K562 (cell line): ENCODE results near the gene ZNF280D. TPM values are rescaled to one million over a fixed set of nuclear protein-coding genes. Genes with fewer than 3 reads are reported as not detected.

Experiments used
- ATAC-seq: fragments of 200-7000 bp; cut with Tn5 transposase; 3 replicates; pipeline ENCODE4 v1.9.1; 2020; ENCODE audit warnings: moderate library complexity
- Bru-seq: library from RNA; stranded (reverse); fragments of 400-500 nt; gene quantifications from one replicate; lab custom pipeline; 2021; lab: Mats Ljungman, UMichigan
- BruChase-seq, 2 experiments: library from RNA; stranded (reverse); fragments of 400-500 nt; gene quantifications; one replicate each; lab custom pipeline; 2021; lab: Mats Ljungman, UMichigan
- BruUV-seq: library from RNA; stranded (reverse); fragments of 400-500 nt; replicated peaks from 2 replicates; lab custom pipeline; 2021; lab: Mats Ljungman, UMichigan
- CTCF ChIA-PET: fragments of 300-600 bp; formaldehyde crosslinking; extraction: SDS; loops from one replicate; lab custom pipeline; 2021; ENCODE audit warnings: low intra/inter-chr PET ratio; lab: Yijun Ruan, JAX
- POLR2A ChIA-PET: fragments of 300-600, 350-650 bp; sonication (Branson Sonifier 250); formaldehyde crosslinking; extraction: SDS; loops from one replicate; lab custom pipeline; 2021; ENCODE audit warnings: antibody characterized with exemption, inconsistent platforms; lab: Yijun Ruan, JAX
- DNase-seq, 4 experiments: peaks; one replicate each; pipeline versions ENCODE4 v3.0.0 to v3.0.0-alpha.2; 2011 to 2018; ENCODE audit warnings: low spot score in 3 of 4, mixed read lengths in 3 of 4; ENCODE audit errors: extremely low read depth in 1 of 4
- FAIRE-seq: peaks from 2 replicates; lab custom pipeline; 2011; peaks lifted over from hg19 to GRCh38; lab: Jason Lieb, UNC
- H2AFZ ChIP-seq: 2 replicates; pipeline ENCODE4 v1.6.0; 2011; ENCODE audit warnings: low read depth, low read length, control low read depth, inconsistent platforms
- H3K27ac ChIP-seq: fragments of 200-600 bp; 3 replicates; pipeline ENCODE4 v1.8.0; 2011; ENCODE audit warnings: low read depth, mild to moderate bottlenecking, control low read depth, inconsistent platforms, low read length, moderate library complexity, mixed read lengths; ENCODE audit errors: extremely low read depth
- H3K27me3 ChIP-seq, 2 experiments: fragments of 300-600 bp in 1 of 2; 2 replicates in 1 of 2; 3 replicates in 1 of 2; pipeline versions ENCODE4 v1.6.0 to v1.8.0; 2011; ENCODE audit warnings: inconsistent platforms in 2 of 2, low read length in 2 of 2, mild to moderate bottlenecking in 1 of 2, mixed read lengths in 1 of 2, moderate library complexity in 1 of 2; ENCODE audit not compliant: control insufficient read depth in 2 of 2, insufficient read depth in 2 of 2
- H3K36me3 ChIP-seq: fragments of 300-600 bp; 3 replicates; pipeline ENCODE4 v1.8.0; 2011; ENCODE audit warnings: mild to moderate bottlenecking, low read length, inconsistent platforms; ENCODE audit not compliant: control insufficient read depth, insufficient read depth
- H3K4me1 ChIP-seq, 2 experiments: fragments of 200-600 bp in 1 of 2; replicated peaks in 1 of 2; 2 replicates in 1 of 2; 3 replicates in 1 of 2; pipeline versions ENCODE4 v1.5.1 to v1.8.0; 2011; ENCODE audit warnings: inconsistent platforms in 2 of 2, low read length in 2 of 2, mild to moderate bottlenecking in 1 of 2, mixed read lengths in 1 of 2, moderate library complexity in 1 of 2; ENCODE audit not compliant: control insufficient read depth in 2 of 2, insufficient read depth in 2 of 2
- H3K4me2 ChIP-seq: 2 replicates; pipeline ENCODE4 v1.6.1; 2011; ENCODE audit warnings: low read length, control low read depth, inconsistent platforms, mixed read lengths; ENCODE audit not compliant: insufficient read depth
- H3K4me3 ChIP-seq: fragments of 200-600 bp; sonication (generic), shearing (Covaris generic); 2 replicates; pipeline ENCODE4 v1.5.1; 2016; ENCODE audit warnings: control low read depth, inconsistent platforms
- H3K79me2 ChIP-seq: fragments of 200-600 bp; 3 replicates; pipeline ENCODE4 v1.8.0; 2011; ENCODE audit warnings: low read length, inconsistent platforms; ENCODE audit not compliant: control insufficient read depth, insufficient read depth
- H3K9ac ChIP-seq, 2 experiments: 2 replicates each; pipeline versions ENCODE4 v1.6.0 to v1.6.1; 2011; ENCODE audit warnings: low read depth in 2 of 2, low read length in 2 of 2, control low read depth in 1 of 2, inconsistent platforms in 1 of 2, mild to moderate bottlenecking in 1 of 2, mixed read lengths in 1 of 2; ENCODE audit not compliant: insufficient read depth in 1 of 2
- H3K9me1 ChIP-seq: one replicate; pipeline ENCODE4 v1.6.0; 2011; ENCODE audit warnings: inconsistent platforms, mild to moderate bottlenecking, low read length, moderate library complexity; ENCODE audit not compliant: control insufficient read depth, insufficient read depth
- H3K9me3 ChIP-seq: replicated peaks from 2 replicates; pipeline ENCODE4 v1.5.1; 2011; ENCODE audit warnings: low read depth, low read length, inconsistent platforms; ENCODE audit not compliant: control insufficient read depth, insufficient read depth
- H4K20me1 ChIP-seq: replicated peaks from 2 replicates; pipeline ENCODE4 v1.6.1; 2011; ENCODE audit warnings: low read length, inconsistent platforms, mixed read lengths; ENCODE audit not compliant: control insufficient read depth, insufficient read depth
- CEBPB ChIP-seq: fragments of 450-650 bp; IDR thresholded peaks from 2 replicates; pipeline ENCODE4 v1.6.1; 2016; ENCODE audit warnings: missing genetic modification characterization, missing compliant biosample characterization
- CHD2 ChIP-seq: IDR thresholded peaks from 2 replicates; pipeline ENCODE4 v1.6.1; 2011; ENCODE audit warnings: low read depth, low read length
- CTCFL ChIP-seq: IDR thresholded peaks from 2 replicates; pipeline ENCODE4 v1.6.1; 2011; ENCODE audit warnings: borderline replicate concordance, low read depth, mild to moderate bottlenecking, moderate library complexity, low read length; ENCODE audit not compliant: insufficient read depth, poor library complexity, severe bottlenecking
- ERF ChIP-seq: fragments of 450-650 bp; formaldehyde crosslinking; IDR thresholded peaks from 2 replicates; pipeline ENCODE4 v1.4.0; 2020; ENCODE audit warnings: mild to moderate bottlenecking, mixed read lengths
- PATZ1 ChIP-seq: fragments of 250-450 bp; sonication (Bioruptor Pico); IDR thresholded peaks from 2 replicates; pipeline ENCODE4 v1.5.0; 2020; ENCODE audit warnings: mild to moderate bottlenecking, borderline replicate concordance
- POLR3A ChIP-seq: IDR thresholded peaks from 2 replicates; pipeline ENCODE4 v1.6.1; 2011; ENCODE audit warnings: borderline replicate concordance, mild to moderate bottlenecking, moderate library complexity; ENCODE audit not compliant: insufficient read length, insufficient read depth; ENCODE audit errors: extremely low read depth
- SMARCC2 ChIP-seq: fragments of 450-650 bp; IDR thresholded peaks from 2 replicates; pipeline ENCODE4 v1.6.1; 2017; ENCODE audit warnings: antibody characterized with exemption, moderate library complexity, mild to moderate bottlenecking, low read depth
- SNRNP70 ChIP-seq: fragments of 200-400 bp; formaldehyde crosslinking; optimal IDR thresholded peaks from 2 replicates; pipeline ENCODE3; 2017; ENCODE audit warnings: low read depth, low read length
- ZBTB8A ChIP-seq: fragments of 450-650 bp; IDR thresholded peaks from 2 replicates; pipeline ENCODE4 v1.6.1; 2018; ENCODE audit warnings: mild to moderate bottlenecking, moderate library complexity; ENCODE audit not compliant: partially characterized antibody
- ZNF134 ChIP-seq: fragments of 250-450 bp; sonication (Bioruptor Pico); conservative IDR thresholded peaks from 2 replicates; pipeline ENCODE4 v1.4.0; 2020
- ZNF561 ChIP-seq: fragments of 450-650 bp; formaldehyde crosslinking; conservative IDR thresholded peaks from 2 replicates; pipeline ENCODE4 v1.4.0; 2020; ENCODE audit warnings: mild to moderate bottlenecking, moderate library complexity
- WGBS: fragments of 100-300 bp; shearing (Covaris generic); methylation state at CpG from one replicate; pipeline ENCODE4 v1.1.6; 2016; ENCODE audit warnings: low coverage, mixed read lengths; ENCODE audit not compliant: insufficient coverage; ENCODE audit errors: missing lambda C conversion rate; 5-methylcytosine and 5-hydroxymethylcytosine counted together
- in situ Hi-C: fragments of 300-500 bp; cut with MboI; formaldehyde crosslinking; loops from 4 replicates; pipeline ENCODE4 v1.15.0; 2018; ENCODE audit warnings: inconsistent platforms, mixed read lengths
- intact Hi-C: fragments of 100-400 bp; cut with micrococcal nuclease; formaldehyde crosslinking; loops from 2 replicates; pipeline ENCODE4 v1.14.2; 2022
- long read RNA-seq, 3 experiments: library from polyadenylated mRNA in 2 of 3; library from RNA in 1 of 3; unstranded in 2 of 3; stranded (forward) in 1 of 3; transcript quantifications; one replicate each; pipeline ENCODE4 v2.0.0, GENCODE V29; 2019 to 2022
- polyA minus RNA-seq, 3 experiments: library from RNA; depleted of rRNA, polyadenylated mRNA; stranded (reverse); fragments of >200 nt; gene quantifications; 2 replicates each; pipeline ENCODE4 v1.2.3, GENCODE V29; 2011
- polyA plus RNA-seq, 8 experiments: library from polyadenylated mRNA; depleted of rRNA in 4 of 8; stranded (reverse) in 5 of 8; unstranded in 3 of 8; fragments of >200 nt; fragmentation: Nextera tagmentation in 2 of 8; fragmentation: Illumina TruSeq in 1 of 8; extraction: Ambion mirVana in 2 of 8; extraction: Trizol in 1 of 8; gene quantifications; 2 replicates each; pipeline versions ENCODE4 v1.2.1 to v1.2.3, GENCODE V29; 2011 to 2014; ENCODE audit warnings: inconsistent platforms in 1 of 8, missing spikeins in 1 of 8
- total RNA-seq, 7 experiments: library from RNA; depleted of rRNA in 6 of 7; stranded (reverse); fragments of >200 nt in 6 of 7; fragmentation: Illumina TruSeq in 2 of 7; extraction: Trizol in 2 of 7; gene quantifications; 2 replicates each; pipeline versions ENCODE4 v1.2.1 to v1.2.3, GENCODE V29; 2011 to 2021; ENCODE audit warnings: low replicate concordance in 1 of 7

Gene ZNF280D
- 19.1 and 52.2 TPM in 2 replicates for total RNA-seq (2011; cell fraction: chromatin; rRNA removed; ENCODE audit: low replicate concordance)
- 7.8 and 14.2 TPM in 2 replicates for total RNA-seq (2011; cell fraction: nucleolus; rRNA removed)
- 29.7 and 45.3 TPM in 2 replicates for total RNA-seq (2011; cell fraction: nucleoplasm; rRNA removed)
- 8.3 and 10.0 TPM in 2 replicates for total RNA-seq (2014; rRNA removed)
- total RNA-seq (2014; rRNA removed; fragmentation: Illumina TruSeq; extraction: Trizol): 21.8 and 25.5 TPM in 2 replicates
- total RNA-seq (2015; rRNA removed; fragmentation: Illumina TruSeq; extraction: Trizol): 17.4 and 18.4 TPM in 2 replicates
- 18.6 and 22.0 TPM in 2 replicates for total RNA-seq (2021)
- polyA plus RNA-seq (2011; rRNA removed): 16.1 and 18.9 TPM in 2 replicates
- 2.8 and 6.9 TPM in 2 replicates for polyA plus RNA-seq (2011; cell fraction: cytosol; rRNA removed)
- polyA plus RNA-seq (2011; cell fraction: nucleus; rRNA removed): 9.7 and 16.2 TPM in 2 replicates
- polyA plus RNA-seq (2012): 11.2 and 14.9 TPM in 2 replicates
- 16.1 and 18.3 TPM in 2 replicates for polyA plus RNA-seq (2014; fragmentation: Illumina TruSeq; extraction: Trizol)
- polyA plus RNA-seq (2014; fragmentation: Nextera tagmentation; extraction: Ambion mirVana): 10 to 100 TPM; 10.2 to 12.1 TPM
- 16.3 and 19.1 TPM in 2 replicates for polyA plus RNA-seq (2014; rRNA removed)
- 20.2 and 25.8 TPM in 2 replicates for polyA minus RNA-seq (2011; rRNA and poly(A)+ RNA removed)
- polyA minus RNA-seq (2011; cell fraction: cytosol; rRNA and poly(A)+ RNA removed): 4.1 and 7.2 TPM in 2 replicates
- 10.9 and 32.7 TPM in 2 replicates for polyA minus RNA-seq (2011; cell fraction: nucleus; rRNA and poly(A)+ RNA removed)
- Bru-seq, nascent RNA: percentile 60 among the genes with signal in this experiment
- BruChase-seq, experiment 1, labeled RNA remaining after a 2-hour chase: percentile 79 among the genes with signal in this experiment
- BruChase-seq, experiment 2, labeled RNA remaining after a 6-hour chase: percentile 78 among the genes with signal in this experiment
- long read RNA-seq, experiment 1, partial matches to known transcripts: 15 of 23 reads
- long read RNA-seq, experiment 1, other reads (novel, unspliced or antisense): 3 of 23 reads
- long read RNA-seq, experiment 2, partial matches to known transcripts: 2 of 7 reads
- long read RNA-seq, experiment 2, other reads (novel, unspliced or antisense): 3 of 7 reads
- long read RNA-seq, experiment 3, partial matches to known transcripts: 4 of 9 reads
- long read RNA-seq, experiment 3, other reads (novel, unspliced or antisense): 2 of 9 reads

- intact Hi-C loops (loop anchor here (10.0 kb wide), 1 partner anchor 131 kb away; no protein-coding TSS in a partner anchor), in situ Hi-C loops (no loop called here)
- Histone ChIP-seq H3K27ac (peak within 1 kb of the TSS; percentile 90), H4K20me1 (no peaks in the 10 kb centered on the region), H3K36me3 (0 out of 3 replicates have a peak, but pooled peaks cover 4% of the 10 kb centered on the region), H3K9me3 (no peaks in the 10 kb centered on the region), H3K4me1 (peaks cover 16 to 39% of the 10 kb centered on the region in 2 experiments), H3K79me2 (peaks cover 45% of the 10 kb centered on the region), H3K4me3 (peak within 1 kb of the TSS; percentile 46), H3K4me2 (peak within 1 kb of the TSS; percentile 90), H3K27me3 (no peaks in the 10 kb centered on the region), H3K9me1 (no peaks in the 10 kb centered on the region), H2AFZ (peak within 1 kb of the TSS; percentile 92), H3K9ac (peak within 1 kb of the TSS; percentile 86 to 96)
- DNase-seq (peak; percentile 87 to 92 (median 88)), FAIRE-seq (peak; percentile 72), ATAC-seq (peak; percentile 94)
- TSS peak; percentile 90 for BruUV-seq
- ChIA-PET POLR2A (interaction anchor here (0.6 to 2.8 kb wide), 15 partner anchors 9 to 1261 kb away, joined by 3 to 23 read pairs (median 4); no protein-coding TSS in a partner anchor), CTCF (no interaction called here)
- 19% methylated on average over 63 of the region's 101 CpGs for WGBS
- TF ChIP-seq CTCFL (peak; percentile 1), SMARCC2 (no peak), PATZ1 (CRISPR knock-in tag) (no peak), CEBPB (tag) (no peak), ZNF561 (CRISPR knock-in tag) (no peak), POLR3A (no peak), ERF (CRISPR knock-in tag) (peak; percentile 99), CHD2 (no peak), SNRNP70 (no peak), ZNF134 (CRISPR knock-in tag) (peak; percentile 52; the same call in 1 of the 2 replicates), ZBTB8A (no peak)
Measured at GRCh38 chr15:56733136-56734012, at the start of gene ZNF280D. ZNF280D (minus strand) TSS chr15:56733509; CDS start chr15:56707109, 26,400 bp downstream.
